ENCODE measurements around the gene LARP4B. TPM values are rescaled to one million over a fixed set of nuclear protein-coding genes. Genes with fewer than 3 reads are reported as not detected.

LARP4B gene
- total RNA-seq, 1 experiment from 2014 or later, result 11.1 TPM

- Histone ChIP-seq H3K27me3 (no peaks in the 10 kb centered on the region), H3K9me3 (no peaks in the 10 kb centered on the region), H3K36me3 (peaks cover 59% of the 10 kb centered on the region), H3K4me3 (no peak overlapping the region)
- DNase-seq, result no peak
These were observed 97.0 kb downstream of the LARP4B start for GRCh38 chr10:834493-834892.

GRCh38 chr10:829241-829640 is 102.3 kb downstream of the LARP4B start:
- Histone ChIP-seq H3K9me3 (no peaks in the 10 kb centered on the region), H3K27me3 (no peaks in the 10 kb centered on the region), H3K36me3 (peaks cover 71% of the 10 kb centered on the region), H3K4me3 (no peak overlapping the region)
- no peak for DNase-seq

GRCh38 chr10:828191-828590 is 103.3 kb downstream of the LARP4B start:
- Histone ChIP-seq H3K27me3 (no peaks in the 10 kb centered on the region), H3K9me3 (no peaks in the 10 kb centered on the region), H3K36me3 (peaks cover 76% of the 10 kb centered on the region), H3K4me3 (no peak overlapping the region)
- no peak for DNase-seq

GRCh38 chr10:824946-825345 is 106.6 kb downstream of the LARP4B start:
- peaks cover 84% of the 10 kb centered on the region for H3K36me3 ChIP-seq
- no peak overlapping the region for H3K4me3 ChIP-seq
- H3K9me3 ChIP-seq, result no peaks in the 10 kb centered on the region
- DNase-seq, result no peak
- no peaks in the 10 kb centered on the region for H3K27me3 ChIP-seq

- Histone ChIP-seq H3K36me3 (peaks cover 82% of the 10 kb centered on the region), H3K27me3 (no peaks in the 10 kb centered on the region), H3K4me3 (no peak overlapping the region), H3K9me3 (no peaks in the 10 kb centered on the region)
- DNase-seq, result no peak
These were observed 107.0 kb downstream of the LARP4B start for GRCh38 chr10:824497-824896.

- H3K9me3 ChIP-seq, result no peaks in the 10 kb centered on the region
- no peaks in the 10 kb centered on the region for H3K27me3 ChIP-seq
- H3K4me3 ChIP-seq, result no peak overlapping the region
- DNase-seq, result no peak
- H3K36me3 ChIP-seq, result peaks cover 82% of the 10 kb centered on the region
These were observed 108.7 kb downstream of the LARP4B start for GRCh38 chr10:822661-823367.

GRCh38 chr10:822197-822596 is 109.3 kb downstream of the LARP4B start:
- H3K36me3 ChIP-seq, result peaks cover 84% of the 10 kb centered on the region
- no peaks in the 10 kb centered on the region for H3K27me3 ChIP-seq
- H3K9me3 ChIP-seq, result no peaks in the 10 kb centered on the region
- DNase-seq, result no peak
- H3K4me3 ChIP-seq, result no peak overlapping the region

GRCh38 chr10:821322-821721 is 110.2 kb downstream of the LARP4B start:
- Histone ChIP-seq H3K36me3 (peaks cover 88% of the 10 kb centered on the region), H3K4me3 (no peak overlapping the region), H3K27me3 (no peaks in the 10 kb centered on the region), H3K9me3 (no peaks in the 10 kb centered on the region)
- no peak for DNase-seq

GRCh38 chr10:819816-820215 is 111.7 kb downstream of the LARP4B start:
- no peak overlapping the region for H3K4me3 ChIP-seq
- DNase-seq, result no peak
- H3K36me3 ChIP-seq, result peaks cover 88% of the 10 kb centered on the region

GRCh38 chr10:819326-819725 is 112.2 kb downstream of the LARP4B start:
- H3K36me3 ChIP-seq, result peaks cover 88% of the 10 kb centered on the region
- no peak overlapping the region for H3K4me3 ChIP-seq
- DNase-seq, result no peak

More at GRCh38 chr10:819816-820215, 111.7 kb downstream of the LARP4B start:
- H3K27me3 ChIP-seq, result no peaks in the 10 kb centered on the region
- no peaks in the 10 kb centered on the region for H3K9me3 ChIP-seq

GRCh38 chr10:818526-819220 is 112.8 kb downstream of the LARP4B start:
- H3K4me3 ChIP-seq, result no peak overlapping the region
- no peaks in the 10 kb centered on the region for H3K27me3 ChIP-seq
- no peak for DNase-seq
- peaks cover 85% of the 10 kb centered on the region for H3K36me3 ChIP-seq
- no peaks in the 10 kb centered on the region for H3K9me3 ChIP-seq

More at GRCh38 chr10:819326-819725, 112.2 kb downstream of the LARP4B start:
- H3K9me3 ChIP-seq, result no peaks in the 10 kb centered on the region
- no peaks in the 10 kb centered on the region for H3K27me3 ChIP-seq

GRCh38 chr10:818010-818409 is 113.5 kb downstream of the LARP4B start:
- H3K27me3 ChIP-seq, result no peaks in the 10 kb centered on the region
- no peak overlapping the region for H3K4me3 ChIP-seq

GRCh38 chr10:817371-817770 is 114.1 kb downstream of the LARP4B start:
- H3K27me3 ChIP-seq, result no peaks in the 10 kb centered on the region
- H3K36me3 ChIP-seq, result peaks cover 87% of the 10 kb centered on the region
- no peaks in the 10 kb centered on the region for H3K9me3 ChIP-seq
- DNase-seq, result no peak
- no peak overlapping the region for H3K4me3 ChIP-seq

More at GRCh38 chr10:818010-818409, 113.5 kb downstream of the LARP4B start:
- no peak for DNase-seq
- H3K9me3 ChIP-seq, result no peaks in the 10 kb centered on the region
- H3K36me3 ChIP-seq, result peaks cover 84% of the 10 kb centered on the region

GRCh38 chr10:816958-817357 is 114.5 kb downstream of the LARP4B start:
- DNase-seq, result no peak
- Histone ChIP-seq H3K27me3 (no peaks in the 10 kb centered on the region), H3K4me3 (no peak overlapping the region), H3K36me3 (peaks cover 91% of the 10 kb centered on the region), H3K9me3 (no peaks in the 10 kb centered on the region)

- Histone ChIP-seq H3K9me3 (no peaks in the 10 kb centered on the region), H3K36me3 (peaks cover 84% of the 10 kb centered on the region), H3K27me3 (no peaks in the 10 kb centered on the region), H3K4me3 (no peak overlapping the region)
- DNase-seq, result no peak
These were observed 115.4 kb downstream of the LARP4B start for GRCh38 chr10:816091-816477.

- no peak for DNase-seq
- H3K4me3 ChIP-seq, result no peak overlapping the region
- H3K9me3 ChIP-seq, result no peaks in the 10 kb centered on the region
- H3K27me3 ChIP-seq, result no peaks in the 10 kb centered on the region
- peaks cover 81% of the 10 kb centered on the region for H3K36me3 ChIP-seq
These were observed 116.0 kb downstream of the LARP4B start for GRCh38 chr10:815338-816090.

- H3K27me3 ChIP-seq, result no peaks in the 10 kb centered on the region
- DNase-seq, result no peak
- no peaks in the 10 kb centered on the region for H3K9me3 ChIP-seq
- H3K36me3 ChIP-seq, result peaks cover 75% of the 10 kb centered on the region
- no peak overlapping the region for H3K4me3 ChIP-seq
These were observed 116.8 kb downstream of the LARP4B start for GRCh38 chr10:814536-815302.

Measured in MG63 (cell line).